Ammon's horn (tissue), 1 donor: ENCODE measurements around the gene TNRC6B.
A peak's percentile ranks its signal among the peaks of the same experiment; 100 is the strongest.
"Not testable (repeated sequence)": the region's sequence is repeated elsewhere in the genome, so short reads cannot be mapped to it uniquely, and the experiment has no call there.

Source experiments
- DNase-seq: peaks from one replicate; pipeline ENCODE4 v3.0.0-alpha.2; 2016; ENCODE audit warnings: low spot score

TNRC6B gene

GRCh38 chr22:40276996-40277823, 99.5 kb downstream of the TNRC6B start:
- DNase-seq: no peak

DNA sequence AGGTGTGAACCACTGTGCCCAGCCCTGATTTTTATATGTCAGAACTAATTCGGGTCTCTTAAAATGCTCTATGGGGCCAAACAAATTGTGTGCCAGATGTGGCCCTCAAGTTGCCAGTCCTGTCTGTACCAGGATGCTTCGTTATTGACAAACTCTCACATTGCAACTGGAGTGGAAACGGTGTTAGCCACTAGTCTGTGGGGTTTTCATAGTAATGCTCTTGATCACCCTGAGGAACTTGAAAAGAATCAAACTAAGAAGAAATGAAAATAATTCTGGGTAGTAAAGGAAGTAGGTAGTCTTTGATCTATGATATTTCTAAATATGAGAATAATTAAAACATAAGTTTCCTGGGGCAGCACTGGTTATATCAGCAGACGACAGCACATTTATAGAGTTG, 101.3 kb downstream of the TNRC6B start:
- no peak for DNase-seq

DNA sequence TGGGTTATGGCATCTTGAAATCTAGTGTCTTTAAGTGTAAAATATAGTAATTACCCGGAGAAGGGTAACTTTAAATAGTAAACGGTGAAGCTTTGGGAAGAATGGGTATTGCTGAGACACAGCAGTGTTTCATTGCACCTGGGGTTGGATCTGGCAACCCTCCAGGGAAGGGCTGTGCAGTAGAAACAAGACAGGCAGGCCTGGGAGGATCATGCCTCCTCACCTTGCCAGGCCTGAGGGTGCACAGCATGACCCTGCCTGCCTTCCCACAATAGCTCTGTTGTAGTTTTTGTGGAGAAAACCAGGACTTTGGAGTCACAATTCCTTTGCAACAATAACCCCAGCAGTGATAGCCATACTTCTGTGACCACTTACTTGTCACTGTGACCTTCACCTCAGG, 104.0 kb downstream of the TNRC6B start:
- no peak for DNase-seq

- no peak for DNase-seq
These were observed 107.8 kb downstream of the TNRC6B start for GRCh38 chr22:40285513-40285912.

DNA sequence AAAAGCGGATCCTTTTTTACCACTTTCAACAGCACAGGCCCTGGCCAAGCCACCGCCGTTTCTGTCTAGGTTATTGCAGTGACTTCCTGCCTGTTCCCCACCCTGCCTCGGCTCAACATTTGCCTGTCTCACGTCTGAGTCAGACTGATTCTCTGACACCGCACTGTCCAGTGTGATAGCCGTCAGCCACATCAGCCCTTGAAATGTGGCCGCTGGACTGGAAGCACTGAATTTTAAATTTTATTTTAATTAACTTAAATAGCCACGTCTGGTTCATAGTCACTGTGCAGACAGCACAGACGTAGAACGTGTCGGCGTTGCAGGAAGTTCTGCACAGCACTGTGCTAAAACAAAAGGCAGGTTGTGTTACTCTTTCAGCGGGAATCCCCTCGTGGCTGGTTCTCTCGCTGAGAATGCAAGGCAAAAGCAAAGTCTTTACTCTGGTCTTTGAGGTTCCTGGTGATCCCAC, 112.3 kb downstream of the TNRC6B start:
- DNase-seq: no peak

GRCh38 chr22:40290516-40290915, 112.8 kb downstream of the TNRC6B start:
- DNase-seq: no peak

GRCh38 chr22:40294696-40295095, 117.0 kb downstream of the TNRC6B start:
- DNase-seq: no peak

GRCh38 chr22:40300316-40300715, 122.6 kb downstream of the TNRC6B start:
- no peak for DNase-seq

DNA sequence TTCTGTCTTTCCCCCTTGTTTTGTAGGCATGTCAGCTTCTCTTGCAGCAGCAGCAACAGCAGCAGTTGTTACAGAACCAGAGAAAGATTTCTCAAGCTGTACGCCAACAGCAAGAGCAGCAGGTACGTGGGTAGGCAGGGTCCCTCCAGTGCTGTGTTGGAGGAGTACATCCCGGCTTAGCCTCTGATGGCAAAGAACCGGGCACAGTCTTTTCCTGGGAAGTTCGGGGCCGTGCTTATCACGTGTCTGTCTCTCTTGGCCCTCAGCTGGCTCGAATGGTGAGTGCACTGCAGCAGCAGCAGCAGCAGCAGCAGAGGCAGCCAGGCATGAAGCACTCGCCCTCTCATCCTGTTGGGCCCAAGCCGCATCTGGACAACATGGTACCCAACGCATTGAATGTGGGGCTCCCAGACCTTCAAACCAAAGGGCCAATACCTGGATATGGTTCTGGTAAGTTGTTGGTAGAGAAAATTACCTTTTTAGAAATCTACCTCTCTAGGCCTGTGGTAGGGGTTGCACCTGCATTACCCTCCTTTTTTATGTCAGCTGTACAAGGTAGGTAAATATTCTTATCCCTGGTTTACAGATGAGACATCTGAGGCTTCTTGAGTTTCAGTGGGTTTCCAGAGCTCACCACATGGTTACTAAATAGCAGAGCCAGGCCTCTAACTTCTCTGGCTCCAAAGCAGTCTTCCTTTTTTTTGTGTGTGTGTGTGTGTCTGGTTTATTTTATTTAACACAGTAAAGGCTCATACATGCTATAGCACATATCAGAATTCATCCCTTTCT, 123.4 kb downstream of the TNRC6B start:
- peak; percentile 20 for DNase-seq

- DNase-seq: no peak
These were observed 124.4 kb downstream of the TNRC6B start for GRCh38 chr22:40302149-40302548.

DNA sequence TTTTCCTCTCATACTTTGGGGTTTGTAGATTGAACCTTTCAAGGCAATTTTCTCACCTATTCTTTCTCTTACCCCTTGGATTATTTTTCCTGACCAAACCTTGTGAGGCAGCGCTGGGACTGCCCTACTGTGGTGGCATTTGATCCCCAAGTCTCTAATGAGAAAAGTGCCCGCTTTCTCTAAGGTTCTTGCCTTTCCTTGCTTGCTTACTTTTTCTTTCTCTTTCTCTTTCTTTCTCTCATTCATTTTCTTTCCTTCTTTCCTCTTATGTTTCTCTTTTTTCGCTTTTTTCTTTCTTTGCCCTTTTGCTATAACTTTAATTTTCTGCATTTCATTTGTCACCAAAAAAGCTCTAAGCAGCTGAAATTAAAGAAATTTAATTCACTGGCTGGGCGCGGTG, 127.9 kb downstream of the TNRC6B start:
- no peak for DNase-seq

- no peak for DNase-seq
These were observed 131.4 kb downstream of the TNRC6B start for GRCh38 chr22:40308999-40309573.

DNA sequence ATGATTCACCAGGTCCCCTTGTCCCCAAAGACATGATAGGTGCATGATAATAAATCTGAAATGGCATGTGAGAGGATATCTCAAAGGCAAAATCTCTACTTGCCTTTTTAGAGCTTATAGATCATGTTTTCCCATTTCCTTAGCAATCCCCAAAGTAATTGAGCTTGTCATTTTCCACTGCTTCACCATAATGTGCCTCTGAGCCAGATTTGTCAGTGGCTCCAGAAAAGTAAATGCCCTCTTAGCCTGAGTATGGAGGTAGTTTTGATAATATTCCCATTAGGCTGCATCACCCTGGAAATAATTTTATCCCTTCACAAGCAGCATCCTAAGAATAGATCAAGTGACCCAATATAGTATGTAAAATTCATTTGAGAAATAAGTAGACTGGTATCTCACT, 131.9 kb downstream of the TNRC6B start:
- DNase-seq: no peak

DNA sequence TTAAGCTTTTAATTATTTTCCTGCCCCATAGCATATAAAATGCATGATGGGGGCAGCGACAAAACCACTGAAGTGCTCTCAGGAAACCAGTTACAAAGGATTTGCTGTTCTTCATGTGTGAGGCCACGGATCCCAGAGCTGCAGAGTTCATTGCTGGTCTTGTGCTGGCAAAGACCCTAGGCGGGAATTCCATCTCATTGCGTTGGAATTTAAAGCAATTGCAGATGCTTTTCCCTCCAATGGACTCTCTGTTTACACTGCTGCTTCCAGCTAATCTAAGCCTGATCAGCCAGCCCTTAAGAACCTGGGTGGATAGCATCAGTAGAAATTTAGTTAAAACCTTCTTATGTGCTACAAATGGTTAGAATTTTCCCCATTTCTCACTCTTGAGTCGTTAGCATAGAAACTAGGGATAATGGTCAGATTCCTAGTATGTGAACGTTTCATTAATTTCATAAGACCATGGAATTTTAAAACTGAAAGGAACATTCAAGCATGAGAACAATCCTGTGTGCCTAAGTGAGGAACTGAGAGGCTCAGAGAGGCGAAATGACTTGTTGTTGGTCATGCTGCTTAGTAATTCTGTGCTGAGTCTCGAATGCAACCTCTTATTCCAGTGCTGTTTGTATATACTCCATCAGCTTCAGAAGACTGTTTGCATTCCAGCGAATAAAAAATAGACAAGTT, 132.5 kb downstream of the TNRC6B start:
- DNase-seq: no peak

GRCh38 chr22:40310768-40311120, 133.0 kb downstream of the TNRC6B start:
- DNase-seq: no peak

DNA sequence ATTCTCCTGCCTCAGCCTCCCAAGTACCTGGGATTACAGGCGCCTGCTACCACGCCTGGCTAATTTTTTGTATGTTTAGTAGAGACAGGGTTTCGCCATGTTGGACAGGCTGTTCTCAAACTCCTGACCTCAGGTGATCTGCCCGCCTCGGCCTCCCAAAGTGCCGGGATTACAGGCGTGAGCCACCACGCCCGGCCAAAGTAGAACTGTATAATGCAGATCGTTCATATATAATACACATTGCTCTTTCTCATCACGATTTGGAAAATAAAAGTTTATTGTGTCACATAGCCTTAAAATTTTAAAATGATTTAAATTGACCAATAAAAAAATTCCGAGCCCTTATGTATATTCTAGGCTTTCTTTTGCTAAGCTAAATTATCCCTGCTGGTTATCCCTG, 133.9 kb downstream of the TNRC6B start:
- not testable (repeated sequence) for DNase-seq

DNA sequence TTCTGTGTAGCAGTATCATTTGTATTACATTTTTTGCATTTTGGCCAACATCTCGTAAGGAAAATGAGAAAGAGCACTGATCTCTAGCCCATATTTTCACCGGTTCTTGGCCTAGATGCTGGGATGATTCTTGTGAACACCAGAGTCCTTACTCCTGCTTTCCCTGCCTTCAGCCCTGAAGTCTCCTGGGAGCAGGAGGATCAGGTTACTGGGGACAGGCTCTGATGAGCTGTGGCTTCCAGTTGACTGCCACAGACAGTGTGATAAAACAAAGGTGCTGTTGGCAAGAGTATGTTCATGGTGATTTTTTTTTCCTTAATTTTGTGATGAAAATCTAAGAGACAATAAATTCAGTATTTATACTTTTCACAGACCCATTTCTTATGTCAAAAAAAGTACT, 134.3 kb downstream of the TNRC6B start:
- no peak for DNase-seq

GRCh38 chr22:40313007-40313406, 135.3 kb downstream of the TNRC6B start:
- no peak for DNase-seq

- DNase-seq: no peak
These were observed 136.3 kb downstream of the TNRC6B start for GRCh38 chr22:40314041-40314440.

- no peak for DNase-seq
These were observed 143.0 kb downstream of the TNRC6B start for GRCh38 chr22:40320687-40321086.

DNA sequence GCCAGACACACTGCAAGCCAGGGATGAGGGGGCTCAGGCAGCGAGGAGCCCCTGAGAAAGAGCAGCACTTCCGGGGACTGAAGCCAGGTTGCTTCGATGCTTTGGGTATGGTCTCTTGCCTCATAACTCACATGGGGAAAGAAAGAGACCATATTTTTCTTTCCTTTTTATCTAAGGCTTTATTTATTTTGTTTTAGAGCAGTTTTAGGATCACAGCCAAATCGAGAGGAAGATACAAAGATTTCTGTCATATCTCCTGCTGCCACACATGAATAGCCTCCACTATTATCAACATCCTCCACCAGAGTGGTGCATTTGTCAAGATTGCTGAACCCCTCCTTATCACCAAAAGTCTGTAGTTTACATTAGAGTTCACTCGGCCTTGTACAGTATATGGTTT, 144.3 kb downstream of the TNRC6B start:
- no peak for DNase-seq

DNA sequence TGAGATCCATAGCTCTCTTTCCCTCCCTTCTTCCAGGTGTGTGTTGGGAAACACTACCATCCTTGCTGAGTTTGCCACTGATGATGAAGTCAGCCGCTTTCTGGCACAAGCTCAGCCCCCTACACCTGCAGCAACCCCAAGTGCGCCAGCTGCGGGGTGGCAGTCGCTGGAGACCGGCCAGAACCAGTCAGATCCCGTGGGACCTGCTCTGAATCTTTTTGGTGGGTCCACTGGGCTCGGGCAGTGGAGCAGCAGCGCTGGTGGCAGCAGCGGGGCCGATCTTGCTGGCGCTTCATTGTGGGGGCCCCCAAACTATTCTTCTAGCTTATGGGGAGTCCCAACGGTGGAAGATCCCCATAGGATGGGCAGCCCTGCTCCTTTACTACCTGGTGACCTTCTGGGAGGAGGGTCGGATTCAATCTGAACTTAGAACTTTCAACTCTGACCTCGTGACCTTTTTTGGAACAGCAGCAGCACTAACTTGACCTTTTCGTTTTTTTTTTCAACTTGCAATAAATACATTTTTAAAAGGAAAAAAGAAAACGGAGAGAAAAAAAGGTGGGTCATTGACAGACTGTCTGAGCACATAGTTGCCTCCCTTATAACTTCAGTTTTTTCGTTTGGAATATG, 145.2 kb downstream of the TNRC6B start:
- DNase-seq: no peak
